Esophagus muscularis mucosa (tissue), 4 donors: Measurements from ENCODE around the gene CABLES1. TPM values are rescaled to one million over a fixed set of nuclear protein-coding genes. Genes with fewer than 3 reads are reported as not detected.

Source experiments
- DNase-seq: peaks from one replicate; pipeline ENCODE4 v3.0.0-alpha.2; 2017; ENCODE audit errors: extremely low spot score
- H3K27ac ChIP-seq, 4 donors: fragments of 200-600 bp; sonication (generic); replicated peaks in 1 of 4; 1 replicate in 3 of 4; 2 replicates in 1 of 4; pipeline ENCODE4 v1.5.1; 2016 to 2019; ENCODE audit warnings: mild to moderate bottlenecking in 1 of 4
- H3K27me3 ChIP-seq, 4 donors: fragments of 200-600 bp; sonication (generic); one replicate each; pipeline versions ENCODE4 v1.5.1 to v1.6.0; 2016 to 2019
- H3K36me3 ChIP-seq, 4 donors: fragments of 200-600 bp; sonication (generic); one replicate each; pipeline ENCODE4 v1.5.1; 2016 to 2019
- H3K4me1 ChIP-seq, 4 donors: fragments of 200-600 bp; sonication (generic); one replicate each; pipeline ENCODE4 v1.5.1; 2016 to 2019
- H3K4me3 ChIP-seq, 4 donors: fragments of 200-600 bp; sonication (generic); 1 replicate in 2 of 4; 2 replicates in 2 of 4; pipeline ENCODE4 v1.5.1; 2016 to 2019; ENCODE audit warnings: mild to moderate bottlenecking in 4 of 4, moderate library complexity in 1 of 4
- H3K9me3 ChIP-seq, 4 donors: fragments of 200-600 bp; sonication (generic); 1 replicate in 3 of 4; 2 replicates in 1 of 4; pipeline ENCODE4 v1.5.1; 2016 to 2019
- EP300 ChIP-seq: sonication (generic); formaldehyde crosslinking; IDR thresholded peaks from one replicate; pipeline ENCODE4 v1.6.1; 2017; ENCODE audit warnings: antibody characterized with exemption
- POLR2A ChIP-seq: fragments of 450-650 bp; IDR thresholded peaks from one replicate; pipeline ENCODE4 v1.6.1; 2017; ENCODE audit warnings: antibody characterized with exemption, moderate library complexity, mild to moderate bottlenecking, low read depth
- POLR2AphosphoS5 ChIP-seq, 2 donors: sonication (generic); formaldehyde crosslinking; IDR thresholded peaks; one replicate each; pipeline ENCODE4 v1.6.1; 2017; ENCODE audit warnings: antibody characterized with exemption in 2 of 2
- WGBS: methylation state at CpG from one replicate; pipeline ENCODE4 v1.1.5; 2018; 5-methylcytosine and 5-hydroxymethylcytosine counted together
- intact Hi-C: fragments of 100-400 bp; cut with DNase I; formaldehyde crosslinking; loops from one replicate; pipeline ENCODE4 v1.15.1; 2023
- total RNA-seq, 4 donors: library from RNA; depleted of rRNA; stranded (reverse); fragments of >200 nt; gene quantifications; one replicate each; pipeline versions ENCODE4 v1.1.0 to v1.2.1, GENCODE V29; 2016
- TF ChIP-seq, protein P1 (sequence below), 3 experiments: fragments of 200-600 bp in 2 of 3; fragments of 450-650 bp in 1 of 3; sonication (generic) in 2 of 3; IDR thresholded peaks; one replicate each; pipeline ENCODE4 v1.5.1; 2017 to 2019; ENCODE audit warnings: antibody characterized with exemption in 3 of 3, mild to moderate bottlenecking in 2 of 3, moderate library complexity in 1 of 3

CABLES1 gene
- total RNA-seq, 4 donors from 2014 or later = 3.8 to 8.3 (median 6.4) TPM

DNA sequence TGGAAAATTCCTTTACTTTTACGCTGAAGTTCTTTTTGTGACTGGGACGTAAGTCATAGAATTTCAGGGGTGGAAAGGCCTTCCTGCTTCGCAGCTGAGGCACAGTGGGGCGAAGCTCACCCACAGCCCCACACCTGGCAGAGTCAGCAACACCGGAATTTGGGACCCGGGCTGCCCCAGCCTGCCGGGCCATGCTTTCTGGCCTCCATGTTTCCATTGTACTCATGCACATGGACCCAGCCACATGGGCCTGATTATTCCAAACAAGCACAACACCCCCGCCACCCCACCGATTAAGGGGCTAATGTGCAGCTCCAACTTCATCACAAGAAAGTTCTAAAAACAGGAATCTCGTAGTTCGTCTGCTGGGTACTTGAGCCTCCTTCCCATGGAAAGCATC lies 82.5 kb downstream of the CABLES1 start:
- intact Hi-C loops = no loop called here
- no peak for DNase-seq
- H3K27me3 ChIP-seq = no peaks in the 10 kb centered on the region
- TF ChIP-seq, protein P1, sequence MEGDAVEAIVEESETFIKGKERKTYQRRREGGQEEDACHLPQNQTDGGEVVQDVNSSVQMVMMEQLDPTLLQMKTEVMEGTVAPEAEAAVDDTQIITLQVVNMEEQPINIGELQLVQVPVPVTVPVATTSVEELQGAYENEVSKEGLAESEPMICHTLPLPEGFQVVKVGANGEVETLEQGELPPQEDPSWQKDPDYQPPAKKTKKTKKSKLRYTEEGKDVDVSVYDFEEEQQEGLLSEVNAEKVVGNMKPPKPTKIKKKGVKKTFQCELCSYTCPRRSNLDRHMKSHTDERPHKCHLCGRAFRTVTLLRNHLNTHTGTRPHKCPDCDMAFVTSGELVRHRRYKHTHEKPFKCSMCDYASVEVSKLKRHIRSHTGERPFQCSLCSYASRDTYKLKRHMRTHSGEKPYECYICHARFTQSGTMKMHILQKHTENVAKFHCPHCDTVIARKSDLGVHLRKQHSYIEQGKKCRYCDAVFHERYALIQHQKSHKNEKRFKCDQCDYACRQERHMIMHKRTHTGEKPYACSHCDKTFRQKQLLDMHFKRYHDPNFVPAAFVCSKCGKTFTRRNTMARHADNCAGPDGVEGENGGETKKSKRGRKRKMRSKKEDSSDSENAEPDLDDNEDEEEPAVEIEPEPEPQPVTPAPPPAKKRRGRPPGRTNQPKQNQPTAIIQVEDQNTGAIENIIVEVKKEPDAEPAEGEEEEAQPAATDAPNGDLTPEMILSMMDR (IDR thresholded peaks at IDR 0.05) = no peak
- TF ChIP-seq EP300 (no peak), POLR2AphosphoS5 (IDR thresholded peaks at IDR 0.05) (no peak)
- peaks cover 0 to 8% (median 0%) of the 10 kb centered on the region in 4 donors for H3K4me1 ChIP-seq
- no peaks in the 10 kb centered on the region for H3K9me3 ChIP-seq
- H3K36me3 ChIP-seq = no peaks in the 10 kb centered on the region
- H3K27ac ChIP-seq = no peak overlapping the region
- WGBS = over 99% methylated on average over 11 of the region's 11 CpGs
- no peak overlapping the region for H3K4me3 ChIP-seq

DNA sequence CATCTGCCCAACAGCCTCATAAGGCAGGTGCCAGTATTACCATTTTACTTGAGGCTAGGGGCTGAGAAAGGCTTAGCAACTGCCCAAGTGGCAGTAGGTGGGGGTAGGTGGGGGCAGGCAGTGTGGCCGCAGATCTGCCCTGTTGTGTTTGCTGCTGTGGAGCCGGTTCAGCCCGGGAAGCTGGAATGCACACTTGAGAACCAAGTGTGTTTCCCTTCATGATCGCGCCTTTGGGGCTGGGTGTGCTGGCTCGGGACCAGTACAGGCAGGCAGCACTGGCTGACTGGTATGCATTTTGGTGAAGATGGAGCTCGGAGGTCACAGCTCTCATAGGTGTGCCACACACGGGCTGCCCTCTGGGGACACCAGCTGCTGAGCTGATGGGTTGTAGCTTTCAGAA lies 85.1 kb downstream of the CABLES1 start:
- 79% methylated on average over 7 of the region's 8 CpGs for WGBS
- intact Hi-C loops = no loop called here
- H3K36me3 ChIP-seq = no peaks in the 10 kb centered on the region
- H3K27ac ChIP-seq = no peak overlapping the region
- TF ChIP-seq POLR2AphosphoS5 (IDR thresholded peaks at IDR 0.05) = no peak
- no peak for TF ChIP-seq POLR2A
- no peak for TF ChIP-seq EP300
- TF ChIP-seq, protein P1 (IDR thresholded peaks at IDR 0.05) = no peak
- no peak for DNase-seq
- H3K9me3 ChIP-seq = no peaks in the 10 kb centered on the region
- no peak overlapping the region for H3K4me3 ChIP-seq
- H3K4me1 ChIP-seq = peaks cover 0 to 13% (median 3%) of the 10 kb centered on the region in 4 donors
- no peaks in the 10 kb centered on the region for H3K27me3 ChIP-seq

DNA sequence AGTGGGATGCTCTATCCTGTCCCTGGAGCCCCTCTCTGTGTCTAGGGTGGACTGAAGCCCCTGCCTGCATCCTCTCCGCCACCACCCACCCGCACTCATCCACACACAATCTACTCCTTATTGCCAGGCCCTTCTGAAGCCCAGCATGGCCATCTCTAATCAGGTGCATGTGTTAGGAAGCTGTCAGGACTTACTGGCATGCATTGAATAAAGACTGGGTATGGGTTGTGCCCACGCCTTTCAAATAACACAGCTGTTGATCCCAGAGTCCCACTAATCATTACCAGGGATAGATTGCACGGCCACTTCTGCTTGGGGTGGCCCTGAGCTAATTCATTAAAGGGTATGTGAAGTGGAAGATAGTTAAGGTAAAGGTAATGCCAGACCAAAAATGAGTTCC lies 88.4 kb downstream of the CABLES1 start:
- H3K9me3 ChIP-seq = no peaks in the 10 kb centered on the region
- H3K36me3 ChIP-seq = no peaks in the 10 kb centered on the region
- H3K27me3 ChIP-seq = no peaks in the 10 kb centered on the region
- intact Hi-C loops = no loop called here
- H3K4me3 ChIP-seq = no peak overlapping the region
- no peak overlapping the region for H3K27ac ChIP-seq
- no peak for TF ChIP-seq POLR2A
- TF ChIP-seq, protein P1 (IDR thresholded peaks at IDR 0.05) = no peak
- no peak for TF ChIP-seq POLR2AphosphoS5 (IDR thresholded peaks at IDR 0.05)
- no peak for TF ChIP-seq EP300
- WGBS = 96% methylated on average over 4 of the region's 4 CpGs
- DNase-seq = no peak
- peaks cover 27 to 45% (median 33%) of the 10 kb centered on the region in 4 donors for H3K4me1 ChIP-seq

DNA sequence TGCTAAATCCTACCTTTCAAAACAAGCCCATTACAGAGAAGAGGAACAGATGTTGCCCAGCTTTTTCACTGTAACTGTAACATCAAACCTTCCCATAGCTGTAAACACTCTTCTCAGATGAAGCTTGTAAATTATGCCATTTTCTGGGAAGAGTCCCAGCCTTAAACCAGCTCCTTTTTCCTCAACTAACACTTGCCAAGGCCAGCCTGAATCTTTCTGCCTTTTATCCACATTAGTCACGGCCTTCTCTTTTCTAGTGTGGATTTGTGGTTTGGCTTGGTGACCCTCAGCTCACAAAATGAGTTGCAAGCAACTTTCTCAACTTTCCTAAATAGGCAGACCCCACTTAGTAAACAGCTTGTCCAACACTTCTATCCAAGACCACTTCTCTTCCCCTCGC lies 90.2 kb downstream of the CABLES1 start:
- Histone ChIP-seq H3K27ac (peak overlapping the region; percentile 56 to 72 (median 64)), H3K9me3 (no peaks in the 10 kb centered on the region), H3K36me3 (no peaks in the 10 kb centered on the region), H3K27me3 (no peaks in the 10 kb centered on the region), H3K4me1 (peaks cover 36 to 63% (median 50%) of the 10 kb centered on the region in 4 donors), H3K4me3 (no peak overlapping the region)
- no peak for TF ChIP-seq POLR2A
- TF ChIP-seq, protein P1 (IDR thresholded peaks at IDR 0.05) = no peak
- no peak for TF ChIP-seq POLR2AphosphoS5 (IDR thresholded peaks at IDR 0.05)
- no peak for TF ChIP-seq EP300
- intact Hi-C loops = no loop called here
- 54% methylated on average over 2 of the region's 2 CpGs for WGBS
- no peak for DNase-seq

DNA sequence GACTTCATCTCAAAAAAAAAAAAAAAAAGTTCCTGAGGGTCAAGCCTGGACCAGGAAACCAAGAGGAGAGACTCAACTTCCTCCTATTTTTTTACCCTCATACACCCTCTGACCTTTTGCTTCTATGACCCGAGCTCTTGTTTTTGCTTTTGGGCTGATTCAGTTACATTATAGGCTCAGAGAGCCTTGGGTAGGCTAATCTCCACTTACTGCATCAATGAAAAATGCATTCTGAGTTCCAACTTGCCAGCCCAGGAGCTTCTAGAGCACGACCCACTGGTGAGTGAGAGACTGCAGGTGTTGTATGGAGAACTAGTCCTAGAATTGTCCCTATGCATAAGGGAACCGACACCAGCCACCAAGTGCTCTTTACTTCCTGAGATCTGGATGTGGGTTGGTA lies 91.1 kb downstream of the CABLES1 start:
- H3K4me1 ChIP-seq = peaks cover 41 to 68% (median 53%) of the 10 kb centered on the region in 4 donors
- no peaks in the 10 kb centered on the region for H3K27me3 ChIP-seq
- H3K36me3 ChIP-seq = no peaks in the 10 kb centered on the region
- no peak for DNase-seq
- intact Hi-C loops = no loop called here
- TF ChIP-seq POLR2AphosphoS5 (IDR thresholded peaks at IDR 0.05) (no peak), EP300 (no peak), POLR2A (no peak)
- TF ChIP-seq, protein P1 (IDR thresholded peaks at IDR 0.05) = no peak
- H3K27ac ChIP-seq = peak overlapping the region; percentile 56 to 72 (median 64)
- no peak overlapping the region for H3K4me3 ChIP-seq
- H3K9me3 ChIP-seq = no peaks in the 10 kb centered on the region
- WGBS = 53% methylated on average over 3 of the region's 3 CpGs
